ENCODE measurements around the gene SLC22A5. TPM values are rescaled to one million over a fixed set of nuclear protein-coding genes. Genes with fewer than 3 reads are reported as not detected.

Gene SLC22A5
- total and polyA plus RNA-seq, 2 of the 8 experiments (the other 6 are each of a cell fraction or from before 2014, with no cell fraction given), result 4.0 to 9.0 TPM

DNA sequence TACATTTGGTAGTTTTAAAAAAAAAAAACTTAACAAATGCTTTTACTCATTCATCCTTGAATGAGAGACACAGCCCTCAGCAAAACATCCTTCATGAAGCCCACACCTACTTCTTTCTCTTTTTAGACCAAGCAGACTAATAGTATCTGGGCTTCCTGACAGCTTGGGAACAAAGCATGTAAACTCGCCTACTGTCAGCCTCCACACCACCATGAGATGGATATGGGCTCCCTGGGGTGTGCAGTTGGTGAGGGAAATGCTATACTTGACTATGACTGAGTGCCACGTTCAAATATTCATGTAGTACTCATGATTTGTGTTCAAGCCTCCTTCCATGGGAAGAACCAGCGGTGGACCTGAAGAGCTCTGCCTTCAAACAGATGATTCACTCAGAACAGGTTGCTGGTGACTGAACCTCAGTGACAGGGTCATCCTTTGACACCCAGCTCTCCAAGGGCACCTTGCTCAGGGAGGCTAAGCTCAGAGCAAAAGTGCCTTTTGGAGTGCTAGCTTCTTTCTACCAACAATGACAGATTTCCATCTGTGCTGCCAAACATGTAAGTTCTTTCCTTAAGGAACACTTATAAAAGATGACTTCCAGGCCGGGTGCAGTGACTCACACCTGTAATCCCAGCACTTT lies 36.8 kb downstream of the SLC22A5 start (continued):
- TF ChIP-seq, protein P1, sequence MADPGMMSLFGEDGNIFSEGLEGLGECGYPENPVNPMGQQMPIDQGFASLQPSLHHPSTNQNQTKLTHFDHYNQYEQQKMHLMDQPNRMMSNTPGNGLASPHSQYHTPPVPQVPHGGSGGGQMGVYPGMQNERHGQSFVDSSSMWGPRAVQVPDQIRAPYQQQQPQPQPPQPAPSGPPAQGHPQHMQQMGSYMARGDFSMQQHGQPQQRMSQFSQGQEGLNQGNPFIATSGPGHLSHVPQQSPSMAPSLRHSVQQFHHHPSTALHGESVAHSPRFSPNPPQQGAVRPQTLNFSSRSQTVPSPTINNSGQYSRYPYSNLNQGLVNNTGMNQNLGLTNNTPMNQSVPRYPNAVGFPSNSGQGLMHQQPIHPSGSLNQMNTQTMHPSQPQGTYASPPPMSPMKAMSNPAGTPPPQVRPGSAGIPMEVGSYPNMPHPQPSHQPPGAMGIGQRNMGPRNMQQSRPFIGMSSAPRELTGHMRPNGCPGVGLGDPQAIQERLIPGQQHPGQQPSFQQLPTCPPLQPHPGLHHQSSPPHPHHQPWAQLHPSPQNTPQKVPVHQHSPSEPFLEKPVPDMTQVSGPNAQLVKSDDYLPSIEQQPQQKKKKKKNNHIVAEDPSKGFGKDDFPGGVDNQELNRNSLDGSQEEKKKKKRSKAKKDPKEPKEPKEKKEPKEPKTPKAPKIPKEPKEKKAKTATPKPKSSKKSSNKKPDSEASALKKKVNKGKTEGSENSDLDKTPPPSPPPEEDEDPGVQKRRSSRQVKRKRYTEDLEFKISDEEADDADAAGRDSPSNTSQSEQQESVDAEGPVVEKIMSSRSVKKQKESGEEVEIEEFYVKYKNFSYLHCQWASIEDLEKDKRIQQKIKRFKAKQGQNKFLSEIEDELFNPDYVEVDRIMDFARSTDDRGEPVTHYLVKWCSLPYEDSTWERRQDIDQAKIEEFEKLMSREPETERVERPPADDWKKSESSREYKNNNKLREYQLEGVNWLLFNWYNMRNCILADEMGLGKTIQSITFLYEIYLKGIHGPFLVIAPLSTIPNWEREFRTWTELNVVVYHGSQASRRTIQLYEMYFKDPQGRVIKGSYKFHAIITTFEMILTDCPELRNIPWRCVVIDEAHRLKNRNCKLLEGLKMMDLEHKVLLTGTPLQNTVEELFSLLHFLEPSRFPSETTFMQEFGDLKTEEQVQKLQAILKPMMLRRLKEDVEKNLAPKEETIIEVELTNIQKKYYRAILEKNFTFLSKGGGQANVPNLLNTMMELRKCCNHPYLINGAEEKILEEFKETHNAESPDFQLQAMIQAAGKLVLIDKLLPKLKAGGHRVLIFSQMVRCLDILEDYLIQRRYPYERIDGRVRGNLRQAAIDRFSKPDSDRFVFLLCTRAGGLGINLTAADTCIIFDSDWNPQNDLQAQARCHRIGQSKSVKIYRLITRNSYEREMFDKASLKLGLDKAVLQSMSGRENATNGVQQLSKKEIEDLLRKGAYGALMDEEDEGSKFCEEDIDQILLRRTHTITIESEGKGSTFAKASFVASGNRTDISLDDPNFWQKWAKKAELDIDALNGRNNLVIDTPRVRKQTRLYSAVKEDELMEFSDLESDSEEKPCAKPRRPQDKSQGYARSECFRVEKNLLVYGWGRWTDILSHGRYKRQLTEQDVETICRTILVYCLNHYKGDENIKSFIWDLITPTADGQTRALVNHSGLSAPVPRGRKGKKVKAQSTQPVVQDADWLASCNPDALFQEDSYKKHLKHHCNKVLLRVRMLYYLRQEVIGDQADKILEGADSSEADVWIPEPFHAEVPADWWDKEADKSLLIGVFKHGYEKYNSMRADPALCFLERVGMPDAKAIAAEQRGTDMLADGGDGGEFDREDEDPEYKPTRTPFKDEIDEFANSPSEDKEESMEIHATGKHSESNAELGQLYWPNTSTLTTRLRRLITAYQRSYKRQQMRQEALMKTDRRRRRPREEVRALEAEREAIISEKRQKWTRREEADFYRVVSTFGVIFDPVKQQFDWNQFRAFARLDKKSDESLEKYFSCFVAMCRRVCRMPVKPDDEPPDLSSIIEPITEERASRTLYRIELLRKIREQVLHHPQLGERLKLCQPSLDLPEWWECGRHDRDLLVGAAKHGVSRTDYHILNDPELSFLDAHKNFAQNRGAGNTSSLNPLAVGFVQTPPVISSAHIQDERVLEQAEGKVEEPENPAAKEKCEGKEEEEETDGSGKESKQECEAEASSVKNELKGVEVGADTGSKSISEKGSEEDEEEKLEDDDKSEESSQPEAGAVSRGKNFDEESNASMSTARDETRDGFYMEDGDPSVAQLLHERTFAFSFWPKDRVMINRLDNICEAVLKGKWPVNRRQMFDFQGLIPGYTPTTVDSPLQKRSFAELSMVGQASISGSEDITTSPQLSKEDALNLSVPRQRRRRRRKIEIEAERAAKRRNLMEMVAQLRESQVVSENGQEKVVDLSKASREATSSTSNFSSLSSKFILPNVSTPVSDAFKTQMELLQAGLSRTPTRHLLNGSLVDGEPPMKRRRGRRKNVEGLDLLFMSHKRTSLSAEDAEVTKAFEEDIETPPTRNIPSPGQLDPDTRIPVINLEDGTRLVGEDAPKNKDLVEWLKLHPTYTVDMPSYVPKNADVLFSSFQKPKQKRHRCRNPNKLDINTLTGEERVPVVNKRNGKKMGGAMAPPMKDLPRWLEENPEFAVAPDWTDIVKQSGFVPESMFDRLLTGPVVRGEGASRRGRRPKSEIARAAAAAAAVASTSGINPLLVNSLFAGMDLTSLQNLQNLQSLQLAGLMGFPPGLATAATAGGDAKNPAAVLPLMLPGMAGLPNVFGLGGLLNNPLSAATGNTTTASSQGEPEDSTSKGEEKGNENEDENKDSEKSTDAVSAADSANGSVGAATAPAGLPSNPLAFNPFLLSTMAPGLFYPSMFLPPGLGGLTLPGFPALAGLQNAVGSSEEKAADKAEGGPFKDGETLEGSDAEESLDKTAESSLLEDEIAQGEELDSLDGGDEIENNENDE (IDR thresholded peaks at IDR 0.05; ENCODE audit: insufficient replicate concordance, low read length), result no peak
- TF ChIP-seq TEAD4 (IDR thresholded peaks at IDR 0.05; ENCODE audit: low read depth, low read length) (no peak), RXRA (IDR thresholded peaks at IDR 0.05; ENCODE audit: insufficient read depth, low read depth, low read length) (no peak), POLR2AphosphoS5 (IDR thresholded peaks at IDR 0.05; ENCODE audit: low read depth, low read length) (no peak), POLR2A (IDR thresholded peaks at IDR 0.05; ENCODE audit: control extremely low read depth in 1 of 2, low read depth in 2 of 2, low read length in 2 of 2) (no peak), SP2 (IDR thresholded peaks at IDR 0.05; ENCODE audit: low read length) (no peak), CHD1 (IDR thresholded peaks at IDR 0.05; ENCODE audit: low read depth, low read length) (no peak)
- TF ChIP-seq, protein P2, sequence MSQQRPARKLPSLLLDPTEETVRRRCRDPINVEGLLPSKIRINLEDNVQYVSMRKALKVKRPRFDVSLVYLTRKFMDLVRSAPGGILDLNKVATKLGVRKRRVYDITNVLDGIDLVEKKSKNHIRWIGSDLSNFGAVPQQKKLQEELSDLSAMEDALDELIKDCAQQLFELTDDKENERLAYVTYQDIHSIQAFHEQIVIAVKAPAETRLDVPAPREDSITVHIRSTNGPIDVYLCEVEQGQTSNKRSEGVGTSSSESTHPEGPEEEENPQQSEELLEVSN (IDR thresholded peaks at IDR 0.05), result no peak

Data from H1 (cell line).